K562 (cell line): ENCODE measurements around the gene SLC18B1. TPM values are rescaled to one million over a fixed set of nuclear protein-coding genes. Genes with fewer than 3 reads are reported as not detected.

Experiments used
- CBX3 ChIP-seq, 2 experiments: IDR thresholded peaks; 1 replicate in 1 of 2; 2 replicates in 1 of 2; pipeline ENCODE4 v1.6.1; 2012; ENCODE audit warnings: inconsistent platforms in 2 of 2, low read length in 2 of 2, borderline replicate concordance in 1 of 2, control low read depth in 1 of 2
- CTCFL ChIP-seq: IDR thresholded peaks from 2 replicates; pipeline ENCODE4 v1.6.1; 2011; ENCODE audit warnings: borderline replicate concordance, low read depth, mild to moderate bottlenecking, moderate library complexity, low read length; ENCODE audit not compliant: insufficient read depth, poor library complexity, severe bottlenecking
- EP300 ChIP-seq: IDR thresholded peaks from 2 replicates; pipeline ENCODE4 v1.6.1; 2012; ENCODE audit warnings: low read length, improper control_type of control experiment
- KLF10 ChIP-seq: fragments of 250-450 bp; sonication (Bioruptor Pico); IDR thresholded peaks from 2 replicates; pipeline ENCODE4 v1.6.1; 2021; ENCODE audit warnings: matching md5 sums
- MAFG ChIP-seq: fragments of 450-650 bp; conservative IDR thresholded peaks from 2 replicates; pipeline ENCODE4 v1.6.1; 2016; ENCODE audit warnings: missing genetic modification characterization, missing compliant biosample characterization
- SMARCC2 ChIP-seq: fragments of 450-650 bp; IDR thresholded peaks from 2 replicates; pipeline ENCODE4 v1.6.1; 2017; ENCODE audit warnings: antibody characterized with exemption, moderate library complexity, mild to moderate bottlenecking, low read depth
- SOX6 ChIP-seq: fragments of 450-650 bp; IDR thresholded peaks from 2 replicates; pipeline ENCODE4 v1.6.1; 2014; ENCODE audit warnings: mild to moderate bottlenecking
- TBP ChIP-seq: optimal IDR thresholded peaks from 2 replicates; pipeline ENCODE3; 2011; ENCODE audit warnings: low read depth, low read length, improper control_type of control experiment
- ZEB2 ChIP-seq: fragments of 450-650 bp; IDR thresholded peaks from 2 replicates; pipeline ENCODE4 v1.6.1; 2016
- ZFX ChIP-seq: sonication (generic); formaldehyde crosslinking; IDR thresholded peaks from 2 replicates; pipeline ENCODE4 v1.8.0; 2022; ENCODE audit warnings: mild to moderate bottlenecking, missing genetic modification reagents, moderate library complexity
- ZNF143 ChIP-seq: sonication (generic); formaldehyde crosslinking; IDR thresholded peaks from 2 replicates; pipeline ENCODE4 v1.9.0; 2022; ENCODE audit warnings: mild to moderate bottlenecking, missing genetic modification reagents
- ZNF165 ChIP-seq: fragments of 250-450 bp; sonication (Bioruptor Pico); IDR thresholded peaks from 2 replicates; pipeline ENCODE4 v1.4.0; 2020; ENCODE audit warnings: borderline replicate concordance
- ZNF316 ChIP-seq: fragments of 450-650 bp; IDR thresholded peaks from 2 replicates; pipeline ENCODE4 v1.6.1; 2016
- ZNF395 ChIP-seq: fragments of 200-800 bp; sonication (Bioruptor generic); IDR thresholded peaks from 2 replicates; pipeline ENCODE4 v1.6.1; 2017; ENCODE audit warnings: missing genetic modification characterization, missing compliant biosample characterization
- polyA plus RNA-seq, 8 experiments: library from polyadenylated mRNA; depleted of rRNA in 4 of 8; stranded (reverse) in 5 of 8; unstranded in 3 of 8; fragments of >200 nt; fragmentation: Nextera tagmentation in 2 of 8; fragmentation: Illumina TruSeq in 1 of 8; extraction: Ambion mirVana in 2 of 8; extraction: Trizol in 1 of 8; gene quantifications; 2 replicates each; pipeline versions ENCODE4 v1.2.1 to v1.2.3, GENCODE V29; 2011 to 2014; ENCODE audit warnings: inconsistent platforms in 1 of 8, missing spikeins in 1 of 8
- total RNA-seq, 7 experiments: library from RNA; depleted of rRNA in 6 of 7; stranded (reverse); fragments of >200 nt in 6 of 7; fragmentation: Illumina TruSeq in 2 of 7; extraction: Trizol in 2 of 7; gene quantifications; 2 replicates each; pipeline versions ENCODE4 v1.2.1 to v1.2.3, GENCODE V29; 2011 to 2021; ENCODE audit warnings: low replicate concordance in 1 of 7

SLC18B1 gene
- total and polyA plus RNA-seq, 9 of the 15 experiments (the other 6 are each of a cell fraction or from before 2014, with no cell fraction given) = 10.4 to 49.1 (median 32.0) TPM

- TF ChIP-seq CBX3 (IDR thresholded peaks at IDR 0.05; ENCODE audit: borderline replicate concordance in 1 of 2, low read length in 2 of 2) (peak in 1 of 2 experiments; percentile 69; a peak in 1 of 3 replicates), CTCFL (peak; percentile 61), SOX6 (peak; percentile 73), KLF10 (CRISPR knock-in tag) (no peak), ZNF395 (0 out of 2 replicates have a peak, but pooled peaks have one; percentile 9), ZNF143 (CRISPR knock-in tag) (no peak), SMARCC2 (0 out of 2 replicates have a peak, but pooled peaks have one; percentile 65), MAFG (tag) (peak; percentile 47), ZNF165 (CRISPR knock-in tag) (no peak), EP300 (peak; percentile 78), TBP (peak; percentile 6), ZFX (CRISPR knock-in tag) (peak; percentile 16), ZEB2 (peak; percentile 94), ZNF316 (peak; percentile 47; the same call in 1 of the 2 replicates)
Observed at GRCh38 chr6:132798869-132799538, 567 bp upstream of the SLC18B1 start (continued).
